Bronchial epithelial cell (primary cell): Measurements from ENCODE around the gene SLCO6A1. TPM values are rescaled to one million over a fixed set of nuclear protein-coding genes. Genes with fewer than 3 reads are reported as not detected.

ENCODE experiments used
- DNase-seq: peaks from one replicate; pipeline ENCODE4 v3.0.0-alpha.2; 2010; ENCODE audit warnings: low read depth
- FAIRE-seq: peaks from 2 replicates; lab custom pipeline; 2011; peaks lifted over from hg19 to GRCh38; lab: Jason Lieb, UNC
- H3K27me3 ChIP-seq: 2 replicates; pipeline ENCODE4 v1.5.1; 2011; ENCODE audit warnings: low read length; ENCODE audit not compliant: control insufficient read depth, insufficient read depth
- H3K36me3 ChIP-seq: 2 replicates; pipeline ENCODE4 v1.5.1; 2011; ENCODE audit warnings: low read length; ENCODE audit not compliant: control insufficient read depth, insufficient read depth
- H3K4me3 ChIP-seq: 2 replicates; pipeline ENCODE4 v1.5.1; 2011; ENCODE audit warnings: mild to moderate bottlenecking, low read depth, low read length, control low read depth
- total RNA-seq: library from RNA; depleted of rRNA; stranded (reverse); fragments of >200 nt; gene quantifications from 2 replicates; pipeline ENCODE4 v1.2.1, GENCODE V29; 2014
- TF ChIP-seq, protein P1 (sequence below): IDR thresholded peaks from 2 replicates; pipeline ENCODE4 v1.5.1; 2011; ENCODE audit warnings: mild to moderate bottlenecking, moderate library complexity, low read length, control low read depth, inconsistent platforms; ENCODE audit not compliant: insufficient read depth, severe bottlenecking

Gene SLCO6A1
- total RNA-seq, 1 donor from 2014 or later, result not detected

DNA sequence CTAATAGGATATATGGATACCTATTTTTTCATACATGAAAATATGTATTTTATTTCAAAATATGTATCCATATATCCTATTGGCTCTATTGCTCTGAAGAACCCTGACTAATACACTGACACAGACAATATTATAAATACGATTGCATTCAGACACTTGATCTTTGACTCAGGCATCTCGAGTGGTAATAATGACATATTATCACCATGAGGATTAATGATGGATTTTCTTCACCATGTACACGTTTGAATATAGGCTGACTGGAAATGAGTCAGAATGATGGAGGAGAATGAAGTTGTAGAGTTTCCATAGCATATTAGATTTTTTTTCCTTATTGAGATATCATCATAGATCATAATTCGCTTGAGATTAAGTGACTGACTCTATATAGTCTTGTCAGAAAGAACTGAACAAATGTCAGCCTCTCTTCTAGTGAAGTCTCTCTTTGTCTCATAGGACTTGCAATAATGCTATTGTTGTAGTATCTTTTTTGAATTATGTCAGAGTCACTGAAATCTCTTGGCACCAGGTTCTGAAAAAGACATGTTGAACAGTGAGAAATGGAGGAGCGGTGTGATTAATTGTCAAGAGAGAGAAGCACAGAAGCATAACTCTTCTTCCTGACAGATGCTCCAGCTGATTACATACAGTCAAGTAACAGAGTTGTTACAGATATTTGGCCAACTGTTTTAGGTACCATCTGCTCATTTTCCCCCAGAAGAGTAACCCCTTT is 41.4 kb upstream of the SLCO6A1 start:
- DNase-seq (no peak), FAIRE-seq (no peak)
- Histone ChIP-seq H3K4me3 (no peak overlapping the region), H3K27me3 (no peaks in the 10 kb centered on the region), H3K36me3 (no peaks in the 10 kb centered on the region)
- TF ChIP-seq, protein P1, sequence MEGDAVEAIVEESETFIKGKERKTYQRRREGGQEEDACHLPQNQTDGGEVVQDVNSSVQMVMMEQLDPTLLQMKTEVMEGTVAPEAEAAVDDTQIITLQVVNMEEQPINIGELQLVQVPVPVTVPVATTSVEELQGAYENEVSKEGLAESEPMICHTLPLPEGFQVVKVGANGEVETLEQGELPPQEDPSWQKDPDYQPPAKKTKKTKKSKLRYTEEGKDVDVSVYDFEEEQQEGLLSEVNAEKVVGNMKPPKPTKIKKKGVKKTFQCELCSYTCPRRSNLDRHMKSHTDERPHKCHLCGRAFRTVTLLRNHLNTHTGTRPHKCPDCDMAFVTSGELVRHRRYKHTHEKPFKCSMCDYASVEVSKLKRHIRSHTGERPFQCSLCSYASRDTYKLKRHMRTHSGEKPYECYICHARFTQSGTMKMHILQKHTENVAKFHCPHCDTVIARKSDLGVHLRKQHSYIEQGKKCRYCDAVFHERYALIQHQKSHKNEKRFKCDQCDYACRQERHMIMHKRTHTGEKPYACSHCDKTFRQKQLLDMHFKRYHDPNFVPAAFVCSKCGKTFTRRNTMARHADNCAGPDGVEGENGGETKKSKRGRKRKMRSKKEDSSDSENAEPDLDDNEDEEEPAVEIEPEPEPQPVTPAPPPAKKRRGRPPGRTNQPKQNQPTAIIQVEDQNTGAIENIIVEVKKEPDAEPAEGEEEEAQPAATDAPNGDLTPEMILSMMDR, result no peak

DNA sequence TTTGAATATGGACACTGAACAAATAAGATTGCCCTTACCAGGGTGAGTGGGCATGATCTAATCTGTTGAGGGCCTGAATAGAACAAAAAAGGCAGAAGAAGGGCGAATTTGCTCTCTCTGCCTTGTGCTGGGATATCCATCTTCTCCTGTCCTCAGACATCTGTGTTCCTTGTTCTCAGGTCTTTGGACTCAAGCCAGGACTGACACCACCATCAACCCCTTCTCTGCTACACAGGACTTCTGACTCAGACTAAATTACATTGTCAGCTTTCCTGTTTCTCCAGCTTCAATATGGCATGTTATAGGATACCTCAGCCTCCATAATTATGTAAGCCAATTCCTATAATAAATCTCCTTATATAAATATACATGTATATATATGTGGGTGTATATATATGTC is 40.8 kb upstream of the SLCO6A1 start:
- no peaks in the 10 kb centered on the region for H3K36me3 ChIP-seq
- FAIRE-seq (no peak), DNase-seq (peak; percentile 17)
- TF ChIP-seq, protein P1, result no peak
- no peak overlapping the region for H3K4me3 ChIP-seq
- no peaks in the 10 kb centered on the region for H3K27me3 ChIP-seq

DNA sequence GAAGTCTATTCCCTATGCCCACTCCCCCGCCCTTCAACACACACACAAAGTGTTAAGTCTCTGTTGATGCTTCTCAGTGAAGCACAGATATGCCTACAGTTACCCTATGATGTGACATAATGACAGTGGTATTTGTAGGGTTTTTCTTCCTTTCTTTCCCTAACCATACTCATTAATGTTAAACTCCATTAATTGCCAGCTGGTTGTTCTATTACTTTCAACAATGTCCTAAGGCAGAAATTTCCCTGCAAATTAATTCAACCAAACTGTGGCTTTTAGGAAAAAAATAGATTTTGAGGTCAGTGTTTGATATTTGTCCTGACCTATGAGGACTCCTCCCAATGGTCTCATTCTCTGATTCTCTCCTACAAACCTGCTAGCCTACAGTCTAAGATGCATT is 38.2 kb upstream of the SLCO6A1 start:
- Histone ChIP-seq H3K4me3 (no peak overlapping the region), H3K27me3 (no peaks in the 10 kb centered on the region), H3K36me3 (no peaks in the 10 kb centered on the region)
- TF ChIP-seq, protein P1, result no peak
- FAIRE-seq (no peak), DNase-seq (no peak)

DNA sequence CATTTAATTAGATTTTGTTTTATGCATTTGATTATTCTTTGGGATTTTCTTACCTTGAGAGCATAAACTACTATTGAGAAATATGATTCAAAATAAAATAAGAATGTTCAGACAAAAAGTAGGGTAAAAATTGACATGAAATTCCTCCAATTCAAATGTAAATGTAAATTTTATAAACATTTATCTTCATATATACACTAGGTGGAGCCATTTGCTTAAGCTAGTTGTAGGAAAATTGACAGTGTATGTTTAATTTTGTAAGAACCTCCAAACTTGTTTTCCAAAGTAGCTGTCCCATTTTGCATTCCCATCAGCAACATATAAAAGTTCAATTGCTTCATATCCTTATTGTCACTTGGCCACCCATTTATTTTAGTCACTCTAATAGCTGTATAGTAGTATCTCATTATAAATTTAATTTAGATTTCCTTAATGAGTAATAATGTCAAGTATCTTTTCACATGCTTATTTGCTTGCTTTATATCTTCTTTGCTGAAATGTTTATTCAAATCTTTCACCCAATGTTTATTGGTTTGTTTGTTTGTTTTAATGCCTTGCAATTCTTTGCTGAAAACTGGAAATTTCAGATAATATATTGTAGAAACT is 37.6 kb upstream of the SLCO6A1 start:
- Histone ChIP-seq H3K27me3 (no peaks in the 10 kb centered on the region), H3K4me3 (no peak overlapping the region), H3K36me3 (no peaks in the 10 kb centered on the region)
- TF ChIP-seq, protein P1, result peak; percentile 10
- no peak for FAIRE-seq
- peak; percentile 28 for DNase-seq

DNA sequence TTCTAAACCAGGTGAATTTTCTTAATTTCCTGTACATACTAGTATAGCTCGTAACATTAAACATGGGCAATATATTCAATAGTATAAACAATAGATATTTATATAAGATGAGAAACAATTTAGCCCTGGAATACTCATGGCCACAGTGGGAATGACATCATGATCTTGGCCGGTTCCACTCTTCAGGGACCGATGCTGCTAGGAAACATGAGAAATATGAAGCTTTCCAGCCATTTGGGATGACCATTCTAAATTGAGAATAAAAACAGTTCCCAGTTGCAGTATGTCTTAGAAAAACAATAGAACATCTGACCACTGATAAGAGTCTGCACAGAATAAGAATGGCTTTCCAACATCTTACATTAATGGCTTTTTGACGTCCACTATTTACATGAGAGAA is 33.3 kb upstream of the SLCO6A1 start:
- no peak for DNase-seq
- Histone ChIP-seq H3K36me3 (no peaks in the 10 kb centered on the region), H3K4me3 (no peak overlapping the region), H3K27me3 (no peaks in the 10 kb centered on the region)
- TF ChIP-seq, protein P1, result no peak
- no peak for FAIRE-seq
